ENCODE measurements around the gene ZNF385D. TPM values are rescaled to one million over a fixed set of nuclear protein-coding genes. Genes with fewer than 3 reads are reported as not detected.
A peak's percentile ranks its signal among the peaks of the same experiment; 100 is the strongest.

Gene ZNF385D
- total RNA-seq, 1 experiment from 2014 or later = not detected

DNA sequence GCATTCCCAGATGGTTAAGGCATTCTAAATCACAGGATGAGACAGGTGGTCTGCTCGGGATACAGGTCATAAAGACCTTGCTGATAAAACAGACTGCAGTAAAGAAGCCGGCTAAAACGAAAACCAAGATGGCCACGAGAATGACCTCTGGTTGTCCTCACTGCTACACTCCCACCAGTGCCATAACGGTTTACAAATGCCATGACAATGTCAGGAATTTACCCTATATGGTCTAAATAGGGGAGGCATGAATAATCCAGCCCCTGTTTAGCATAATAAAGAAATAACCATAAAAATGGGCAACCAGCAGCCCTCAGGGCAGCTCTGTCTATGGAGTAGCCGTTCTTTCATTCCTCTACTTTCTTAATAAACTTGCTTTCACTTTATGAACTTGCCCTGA lies 151.1 kb downstream of the ZNF385D start:
- DNase-seq (ENCODE audit: low spot score) = no peak

DNA sequence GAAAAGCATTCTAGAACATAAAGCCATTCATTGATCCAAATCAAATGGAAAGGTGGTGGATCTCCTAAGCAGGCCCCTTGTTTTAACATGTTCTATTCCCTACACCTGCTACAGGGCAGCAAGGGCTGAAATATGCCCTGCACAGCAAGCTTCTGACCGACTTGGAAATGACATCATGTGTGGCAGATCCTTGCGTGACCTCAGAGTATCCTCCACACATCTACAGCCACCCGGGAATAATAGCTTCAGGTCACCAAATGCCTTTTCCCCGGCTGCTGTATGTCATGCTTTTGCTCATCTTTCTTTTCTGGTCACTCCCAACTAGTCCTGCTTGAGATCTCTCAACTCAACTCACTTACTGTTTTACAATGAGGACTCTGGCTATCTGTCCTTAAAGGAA lies 158.2 kb downstream of the ZNF385D start:
- DNase-seq (ENCODE audit: low spot score) = no peak

GRCh38 chr3:21587894-21588293 lies 163.1 kb downstream of the ZNF385D start:
- DNase-seq (ENCODE audit: low spot score) = no peak

GRCh38 chr3:21585216-21585740 lies 165.7 kb downstream of the ZNF385D start:
- DNase-seq (ENCODE audit: low spot score) = no peak

DNA sequence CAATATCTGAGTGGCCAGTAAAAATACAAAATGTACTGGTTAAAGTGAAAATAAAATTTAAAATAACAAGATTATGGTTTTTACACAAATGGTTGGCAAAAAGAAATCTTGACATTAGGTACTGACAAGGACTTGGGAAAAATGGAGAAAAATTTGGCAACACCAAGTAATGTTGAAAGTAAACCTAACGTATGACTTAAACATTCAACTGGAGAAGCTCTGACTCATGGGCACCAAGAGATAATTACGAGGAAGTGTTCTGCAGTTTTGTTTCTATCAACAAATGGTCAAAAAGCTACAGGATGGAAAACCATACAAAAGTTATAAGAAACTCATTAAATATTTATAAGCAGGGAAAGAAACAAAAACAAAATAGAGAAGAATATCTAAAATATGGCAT lies 177.7 kb downstream of the ZNF385D start:
- no peak for DNase-seq (ENCODE audit: low spot score)

GRCh38 chr3:21564531-21564930 lies 186.5 kb downstream of the ZNF385D start:
- no peak for DNase-seq (ENCODE audit: low spot score)

GRCh38 chr3:21562243-21562642 lies 188.8 kb downstream of the ZNF385D start:
- no peak for DNase-seq (ENCODE audit: low spot score)

GRCh38 chr3:21561472-21561871 lies 189.5 kb downstream of the ZNF385D start:
- DNase-seq (ENCODE audit: low spot score) = no peak

- peak; percentile 2 for DNase-seq (ENCODE audit: low spot score)
Measured at GRCh38 chr3:21551019-21551418, 200.0 kb downstream of the ZNF385D start.

DNA sequence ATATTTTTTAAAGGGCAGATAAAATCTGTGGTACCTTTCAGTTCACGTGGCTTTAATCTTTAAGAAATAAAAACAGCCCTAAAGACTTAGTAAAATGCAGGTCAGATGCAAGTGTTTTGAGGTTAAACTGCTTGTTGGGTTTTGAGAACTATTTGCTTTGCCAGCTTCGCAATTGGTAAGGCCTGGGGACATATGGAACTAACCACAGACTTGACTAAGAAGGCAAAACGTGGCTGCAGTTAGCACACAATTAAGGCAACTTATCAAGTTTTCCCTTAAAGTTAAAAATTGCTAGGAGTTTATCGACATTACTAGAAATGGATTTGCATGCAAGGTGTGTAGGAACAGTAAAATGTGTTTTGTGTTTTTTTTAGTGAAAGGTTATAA lies 206.9 kb downstream of the ZNF385D start:
- DNase-seq (ENCODE audit: low spot score) = peak; percentile 1

DNA sequence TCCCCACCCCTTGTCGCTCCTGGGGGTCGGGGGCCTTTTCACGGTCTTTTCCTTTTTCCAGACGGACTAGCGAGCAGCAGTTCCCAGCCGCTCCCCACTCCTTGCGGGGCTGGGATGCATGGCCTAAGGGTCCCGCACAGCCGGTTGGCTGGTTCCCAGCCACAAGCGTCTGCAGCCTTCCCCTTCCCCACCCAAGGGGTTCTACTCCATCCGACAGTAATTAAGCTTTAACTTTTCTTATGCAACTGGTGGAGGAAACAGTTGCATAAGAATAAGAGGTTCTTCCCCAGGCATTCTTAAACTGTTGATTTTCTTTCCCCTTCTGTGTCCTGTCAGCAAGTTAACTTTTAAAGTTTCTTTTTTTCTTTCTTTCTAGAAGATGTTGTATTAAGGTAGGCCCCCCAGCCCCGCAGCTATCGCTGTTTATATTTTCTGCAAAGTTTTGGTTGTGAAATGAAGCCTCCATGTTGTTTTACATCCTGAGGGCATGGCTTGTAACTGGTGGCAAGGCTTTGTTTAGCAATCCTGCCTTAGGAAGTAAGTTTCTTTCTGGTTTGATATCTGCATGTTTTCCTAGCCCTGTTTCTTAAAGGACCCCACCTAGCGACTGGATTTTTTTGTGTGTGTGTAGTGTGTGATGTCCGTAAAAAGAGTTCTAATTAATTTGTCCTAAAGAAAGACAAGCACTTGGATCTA lies 207.5 kb downstream of the ZNF385D start:
- peak; percentile 4 for DNase-seq (ENCODE audit: low spot score)

GRCh38 chr3:21542656-21543379 lies 208.2 kb downstream of the ZNF385D start:
- no peak for DNase-seq (ENCODE audit: low spot score)

DNA sequence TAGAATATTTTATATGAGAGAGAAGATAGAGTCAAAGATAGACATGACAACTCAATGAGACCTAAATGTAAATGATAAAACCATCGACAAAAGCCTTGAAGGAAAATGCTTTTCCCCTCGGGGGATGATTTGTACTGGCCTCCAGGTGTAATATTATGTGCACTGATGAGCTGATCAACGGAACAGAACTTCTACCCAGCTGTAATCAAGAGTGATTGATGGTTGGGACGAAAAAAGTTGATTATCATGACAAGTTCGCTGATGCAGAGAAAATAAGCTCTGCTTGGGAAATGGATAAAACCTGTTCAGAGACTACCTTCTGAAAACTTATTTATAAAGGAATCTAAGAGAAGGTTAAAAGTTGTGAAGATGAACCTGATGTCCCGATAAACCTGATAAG lies 210.7 kb downstream of the ZNF385D start:
- no peak for DNase-seq (ENCODE audit: low spot score)

- DNase-seq (ENCODE audit: low spot score) = no peak
Measured at GRCh38 chr3:21534462-21534861, 216.5 kb downstream of the ZNF385D start.

DNA sequence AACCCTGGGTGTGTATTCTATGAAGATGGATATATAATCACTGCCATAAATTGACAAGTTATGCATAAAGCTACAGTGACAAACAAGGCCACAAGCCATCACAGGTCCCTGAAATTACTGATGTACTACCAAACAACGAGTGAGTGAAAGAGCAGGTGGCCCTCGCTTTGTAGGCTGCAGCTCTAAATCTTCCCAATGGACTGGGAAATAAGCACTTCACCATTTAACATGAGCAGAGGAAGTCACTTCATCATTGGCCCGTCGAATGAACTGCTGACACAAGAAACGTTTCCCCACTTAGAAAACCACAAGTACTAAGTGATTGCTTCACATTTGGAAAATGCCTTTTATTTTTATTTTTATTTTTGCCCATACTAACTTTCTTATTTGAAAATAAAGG lies 218.0 kb downstream of the ZNF385D start:
- no peak for DNase-seq (ENCODE audit: low spot score)

GRCh38 chr3:21531909-21532308 lies 219.1 kb downstream of the ZNF385D start:
- DNase-seq (ENCODE audit: low spot score) = no peak

GRCh38 chr3:21528291-21528995 lies 222.6 kb downstream of the ZNF385D start:
- no peak for DNase-seq (ENCODE audit: low spot score)

- no peak for DNase-seq (ENCODE audit: low spot score)
Measured at GRCh38 chr3:21526461-21526860, 224.5 kb downstream of the ZNF385D start.

- DNase-seq (ENCODE audit: low spot score) = no peak
Measured at GRCh38 chr3:21524133-21524532, 226.9 kb downstream of the ZNF385D start.

- no peak for DNase-seq (ENCODE audit: low spot score)
Measured at GRCh38 chr3:21520106-21520963, 230.7 kb downstream of the ZNF385D start.

DNA sequence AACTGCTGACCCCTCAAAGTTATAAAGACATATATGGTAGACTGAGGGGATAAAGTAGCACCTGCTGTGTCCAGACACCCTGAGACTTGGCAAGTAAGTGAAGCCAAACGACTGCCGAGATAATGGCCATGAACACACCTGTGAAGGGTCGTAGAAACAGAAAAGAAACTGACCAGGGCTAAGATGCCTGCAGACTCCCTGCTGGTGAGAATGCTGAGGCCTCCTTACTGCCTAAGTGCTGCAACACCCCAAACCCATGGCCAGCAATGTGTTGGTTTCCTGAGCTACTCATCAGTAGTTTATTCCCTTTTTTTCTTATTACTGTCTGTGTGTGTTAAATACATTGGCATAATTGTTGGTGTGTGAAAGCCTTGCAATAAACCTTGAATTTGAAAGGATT lies 233.8 kb downstream of the ZNF385D start:
- no peak for DNase-seq (ENCODE audit: low spot score)

DNA sequence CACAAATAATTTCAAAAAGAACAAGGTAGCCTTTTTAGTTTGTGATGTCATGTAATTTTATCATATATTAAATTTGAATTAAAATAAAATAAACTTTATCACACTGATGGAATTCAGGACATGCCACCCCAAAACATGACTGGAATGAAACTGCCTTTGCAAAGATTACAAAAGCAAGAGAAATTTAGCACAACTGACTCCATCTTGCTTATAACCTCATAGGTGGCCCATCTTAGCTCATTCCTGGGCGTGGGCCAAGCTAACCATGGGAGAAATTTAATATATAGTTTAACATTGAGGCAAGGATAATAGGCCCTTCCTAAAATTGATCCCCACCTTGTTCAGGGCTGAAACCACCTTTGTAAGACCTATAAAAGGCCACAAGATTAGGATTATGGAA lies 235.6 kb downstream of the ZNF385D start:
- no peak for DNase-seq (ENCODE audit: low spot score)
